HG02938 (cell line): ENCODE results near the gene KCNJ14.
A peak's percentile ranks its signal among the peaks of the same experiment; 100 is the strongest.

Experiments
- ATAC-seq: cut with Tn5 transposase; IDR thresholded peaks from one replicate; pipeline ENCODE4 v1.9.1; 2021; ENCODE audit warnings: mild to moderate bottlenecking, moderate library complexity; ENCODE audit not compliant: unreplicated experiment

Gene KCNJ14

DNA sequence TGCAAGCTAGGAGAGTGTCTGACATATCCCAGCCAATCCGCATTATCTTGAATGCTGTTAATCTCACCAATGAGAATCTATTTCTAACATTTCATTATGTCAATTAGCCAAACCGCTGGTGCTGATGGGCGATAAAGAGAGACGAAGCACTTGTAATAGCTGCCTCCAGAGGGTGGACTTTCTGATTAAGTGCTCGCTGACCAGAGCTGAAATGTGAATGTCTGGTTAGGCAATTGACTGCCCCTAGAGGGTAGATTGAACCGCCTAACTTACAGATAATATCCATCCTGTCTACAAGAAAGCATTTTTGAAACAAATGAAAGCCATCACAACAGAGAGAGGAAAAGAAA lies 10.1 kb upstream of the KCNJ14 start:
- peak; percentile 21 for ATAC-seq

DNA sequence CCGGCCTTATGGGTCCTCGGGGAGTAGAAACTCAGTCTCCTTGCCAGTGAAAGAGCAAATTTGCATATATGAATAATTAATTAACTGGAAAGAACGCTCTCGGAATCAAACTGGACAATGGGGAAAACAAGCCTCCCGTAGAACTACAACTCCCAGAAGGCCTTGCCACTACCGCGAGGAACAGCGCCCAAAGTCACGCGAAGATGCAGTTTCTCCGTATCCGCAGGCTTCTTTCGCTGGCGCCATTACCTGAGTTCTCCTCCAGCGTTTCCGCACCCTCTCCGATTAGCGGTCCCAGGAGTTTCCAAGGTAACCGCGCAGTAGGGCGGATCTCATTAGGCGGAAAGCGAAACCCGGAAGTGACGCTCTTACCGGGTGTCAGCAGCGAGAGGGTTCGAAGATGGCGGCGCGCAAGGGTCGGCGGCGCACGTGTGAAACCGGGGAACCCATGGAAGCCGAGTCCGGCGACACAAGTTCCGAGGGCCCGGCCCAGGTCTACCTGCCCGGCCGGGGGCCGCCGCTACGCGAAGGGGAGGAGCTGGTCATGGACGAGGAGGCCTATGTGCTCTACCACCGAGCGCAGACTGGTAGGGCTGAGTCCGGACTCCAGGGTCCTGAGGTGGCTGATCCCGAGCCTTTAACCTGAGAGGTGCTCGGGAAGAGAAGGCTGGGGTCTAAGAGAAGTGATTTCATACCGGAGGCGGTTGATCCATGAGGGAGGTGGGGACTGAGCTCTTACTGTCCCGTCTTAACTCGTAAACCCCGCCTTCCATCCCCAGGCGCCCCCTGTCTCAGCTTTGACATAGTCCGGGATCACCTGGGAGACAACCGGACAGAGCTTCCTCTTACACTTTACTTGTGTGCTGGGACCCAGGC lies 9.5 kb upstream of the KCNJ14 start, which contains the start of gene GRWD1:
Gene GRWD1 (plus strand): TSS at position 378 of the 876 bp plus-strand sequence. CDS start 23 bp downstream, at position 401.
- ATAC-seq: peak; percentile 85

DNA sequence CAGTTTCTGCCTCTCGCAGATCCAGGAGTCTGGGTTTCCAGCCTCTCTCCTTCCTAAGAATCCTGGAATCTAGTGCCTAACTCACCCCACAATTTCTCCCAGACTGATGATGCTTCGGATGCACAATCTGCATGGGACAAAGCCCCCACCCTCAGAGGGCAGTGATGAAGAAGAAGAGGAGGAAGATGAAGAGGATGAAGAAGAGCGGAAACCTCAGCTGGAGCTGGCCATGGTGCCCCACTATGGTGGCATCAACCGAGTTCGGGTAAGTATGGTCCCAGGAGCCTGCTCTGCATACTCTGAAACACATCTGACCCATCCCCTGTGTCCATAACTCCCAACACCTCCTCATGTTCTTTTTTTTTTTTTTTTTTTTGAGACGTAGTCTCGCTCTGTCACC lies 8.8 kb upstream of the KCNJ14 start:
- no peak for ATAC-seq

DNA sequence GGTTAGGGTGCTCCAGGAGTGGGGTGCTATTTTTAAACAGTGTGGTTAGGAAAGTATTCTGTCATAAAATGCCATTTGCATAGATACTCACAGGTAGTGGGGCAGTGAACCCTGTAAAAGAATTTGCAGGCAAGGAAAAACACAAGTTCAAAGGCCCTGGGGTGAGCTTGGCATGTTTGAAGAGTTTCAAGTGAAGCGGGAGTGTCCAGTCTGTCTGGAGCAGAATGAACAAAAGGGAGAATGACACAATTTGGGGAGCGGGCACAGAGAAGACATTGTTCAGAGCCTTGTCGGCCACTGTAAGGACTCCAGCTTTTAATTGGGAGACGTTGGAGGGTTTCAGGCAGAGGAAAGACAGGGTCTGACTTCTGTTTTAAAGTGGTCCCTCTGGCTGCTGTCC lies 6.8 kb upstream of the KCNJ14 start:
- no peak for ATAC-seq

DNA sequence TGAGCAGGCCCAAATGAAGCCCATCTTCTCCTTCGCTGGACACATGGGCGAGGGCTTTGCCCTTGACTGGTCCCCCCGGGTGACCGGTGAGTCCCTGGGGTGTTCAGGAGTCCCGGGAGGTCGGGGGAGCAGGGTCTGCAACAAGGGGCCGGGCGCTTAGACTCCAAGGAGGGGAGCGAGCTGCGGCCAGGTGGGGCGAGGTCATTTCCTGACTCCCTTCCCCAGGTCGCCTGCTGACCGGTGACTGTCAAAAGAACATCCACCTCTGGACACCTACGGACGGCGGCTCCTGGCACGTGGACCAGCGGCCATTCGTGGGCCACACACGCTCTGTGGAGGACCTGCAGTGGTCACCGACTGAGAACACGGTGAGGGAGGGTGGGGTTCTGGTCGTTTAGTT lies 4.9 kb upstream of the KCNJ14 start:
- no peak for ATAC-seq

DNA sequence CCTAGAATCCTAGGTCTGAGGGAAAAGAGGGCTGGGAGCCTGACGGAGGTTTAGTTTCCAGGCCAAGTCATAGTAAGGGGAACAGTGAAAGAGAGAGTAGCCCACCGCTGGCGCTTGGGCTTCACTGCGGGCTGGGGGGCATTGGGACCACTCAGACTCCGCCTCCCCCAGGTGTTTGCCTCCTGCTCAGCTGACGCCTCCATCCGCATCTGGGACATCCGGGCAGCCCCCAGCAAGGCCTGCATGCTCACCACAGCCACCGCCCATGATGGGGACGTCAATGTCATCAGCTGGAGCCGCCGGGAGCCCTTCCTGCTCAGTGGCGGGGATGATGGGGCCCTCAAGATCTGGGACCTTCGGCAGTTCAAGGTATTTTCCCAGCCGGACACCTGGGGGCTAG lies 4.5 kb upstream of the KCNJ14 start:
- no peak for ATAC-seq

DNA sequence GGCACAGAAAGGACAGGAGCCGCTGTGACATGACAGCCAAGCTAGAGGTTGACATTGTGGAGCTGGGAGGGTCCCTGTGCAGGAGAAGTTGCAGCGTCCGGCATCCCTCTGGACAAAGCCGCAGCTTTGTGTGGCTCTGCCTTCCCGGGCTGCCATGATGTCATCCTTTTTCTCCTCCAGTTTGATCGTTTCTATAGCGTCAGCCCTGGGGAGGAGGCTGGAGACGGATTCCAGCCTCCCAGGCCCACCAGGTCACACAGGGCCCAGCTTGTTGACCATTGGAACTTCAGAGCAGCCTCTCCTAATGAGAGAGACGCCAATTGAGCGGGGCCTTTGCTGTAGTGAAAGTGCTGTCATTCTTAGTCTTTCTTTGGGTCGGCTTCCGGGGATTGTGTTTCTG lies 3.8 kb upstream of the KCNJ14 start:
- no peak for ATAC-seq

DNA sequence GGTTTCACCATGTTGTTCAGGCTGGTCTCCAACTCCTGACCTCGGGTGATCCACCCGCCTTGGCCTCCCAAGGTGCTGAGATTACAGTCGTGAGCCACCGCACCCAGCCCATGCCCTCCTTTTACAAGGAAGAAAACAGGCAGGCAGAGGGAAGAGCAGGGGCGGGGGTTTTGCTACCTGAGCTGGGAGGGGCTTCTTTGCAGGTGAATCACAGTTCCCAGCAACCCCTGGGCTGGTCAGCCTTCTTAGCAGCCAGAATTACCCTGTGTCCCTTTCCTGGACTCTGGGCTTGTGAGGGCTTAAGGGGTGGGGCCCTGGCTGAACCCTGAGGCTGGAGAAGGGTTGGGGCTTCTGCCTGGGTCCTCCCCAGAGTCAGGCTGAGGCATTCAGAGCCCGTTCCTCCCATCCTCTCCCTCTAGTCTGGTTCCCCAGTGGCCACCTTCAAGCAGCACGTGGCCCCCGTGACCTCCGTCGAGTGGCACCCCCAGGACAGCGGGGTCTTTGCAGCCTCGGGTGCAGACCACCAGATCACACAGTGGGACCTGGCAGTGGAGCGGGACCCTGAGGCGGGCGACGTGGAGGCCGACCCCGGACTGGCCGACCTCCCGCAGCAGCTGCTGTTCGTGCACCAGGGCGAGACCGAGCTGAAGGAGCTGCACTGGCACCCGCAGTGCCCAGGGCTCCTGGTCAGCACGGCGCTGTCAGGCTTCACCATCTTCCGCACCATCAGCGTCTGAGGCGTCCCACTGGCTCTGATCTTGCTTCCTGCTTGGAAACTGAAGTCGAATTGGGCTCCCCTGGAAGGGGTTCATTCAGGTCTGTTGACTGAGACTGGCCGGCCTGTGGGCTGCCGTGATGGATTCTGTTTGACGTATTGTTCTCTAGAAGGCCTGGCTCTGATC lies 2.8 kb upstream of the KCNJ14 start:
- no peak for ATAC-seq

DNA sequence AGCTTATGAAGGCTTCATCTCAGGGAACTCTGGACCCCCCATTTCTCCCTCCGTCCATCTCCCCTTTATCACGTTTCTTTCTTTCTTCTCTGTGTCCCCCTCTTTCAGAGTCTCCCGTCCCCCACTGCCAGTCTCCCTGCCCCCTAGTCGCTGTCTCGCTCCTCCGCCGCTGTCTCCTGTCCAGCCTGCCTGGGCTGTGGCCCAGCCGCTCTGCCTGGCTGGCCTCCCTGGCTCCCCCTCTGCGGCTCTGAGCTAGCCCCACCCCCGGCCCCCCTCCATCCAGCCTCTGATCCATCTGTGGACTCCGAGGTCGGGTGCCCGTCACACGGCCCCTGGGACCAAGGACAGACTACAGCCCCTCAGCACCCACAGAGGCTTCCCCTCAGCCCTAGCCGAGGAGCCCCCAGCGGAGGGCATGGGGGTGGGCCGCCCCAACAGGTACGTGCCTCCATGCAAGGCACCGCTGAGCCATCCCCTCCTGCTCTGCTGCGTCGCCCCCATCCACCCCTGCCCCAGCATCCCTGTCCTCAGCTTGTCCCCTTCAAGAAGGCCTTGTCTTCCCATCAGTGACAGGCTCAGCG lies 1.1 kb upstream of the KCNJ14 start:
- no peak for ATAC-seq

DNA sequence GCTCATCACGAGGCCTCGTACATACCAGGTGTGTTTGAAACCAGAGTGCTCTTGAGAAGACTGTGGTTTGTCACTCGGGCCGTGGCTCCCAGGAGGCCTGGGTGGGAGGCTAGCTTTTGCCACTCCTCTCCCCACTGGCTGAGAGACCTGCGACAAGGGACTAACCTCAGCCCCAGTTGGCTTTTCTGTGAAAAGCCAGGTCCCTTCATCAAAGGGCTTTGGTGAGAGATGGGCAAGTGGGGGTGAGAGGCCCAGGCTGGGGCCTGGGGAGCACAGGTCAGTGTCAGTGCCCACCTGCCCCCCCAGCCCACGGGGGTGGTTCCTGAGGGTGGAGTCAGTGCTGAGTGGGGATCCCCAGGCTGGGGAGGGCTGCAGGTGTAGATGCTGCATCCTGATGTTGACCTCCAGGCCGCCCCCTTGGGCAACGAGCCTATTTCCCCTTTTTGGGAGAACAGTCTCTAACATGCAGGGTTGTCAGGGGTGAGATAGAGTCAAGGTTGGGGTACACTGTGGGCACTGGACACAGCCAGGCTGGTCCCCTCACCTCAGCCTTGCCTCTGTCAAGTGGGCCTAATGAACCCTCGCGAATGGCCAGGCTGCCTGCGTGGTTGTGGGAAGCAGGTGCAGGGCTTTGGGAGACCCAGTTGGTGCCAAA lies 661 bp downstream of the KCNJ14 start:
- ATAC-seq: no peak

DNA sequence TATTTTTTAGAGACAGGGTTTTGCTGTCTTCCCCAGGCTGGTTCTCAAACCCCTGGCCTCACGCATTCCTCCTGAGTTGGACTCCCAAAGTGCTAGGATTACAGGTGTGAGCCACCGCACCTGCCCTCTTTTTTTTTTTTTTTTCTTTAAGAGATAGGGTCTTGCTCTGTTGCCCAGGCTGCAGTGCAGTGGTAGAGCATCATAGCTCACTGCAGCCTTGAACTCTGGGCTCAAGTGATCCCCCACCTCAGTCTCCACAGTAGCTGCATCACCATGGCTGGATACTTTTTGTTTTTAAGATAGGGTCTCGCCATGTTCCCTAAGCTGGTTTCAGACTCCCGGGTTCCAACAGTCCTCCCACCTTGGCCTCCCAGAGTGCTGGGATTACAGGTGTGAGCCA lies 1.5 kb downstream of the KCNJ14 start:
- ATAC-seq: no peak

DNA sequence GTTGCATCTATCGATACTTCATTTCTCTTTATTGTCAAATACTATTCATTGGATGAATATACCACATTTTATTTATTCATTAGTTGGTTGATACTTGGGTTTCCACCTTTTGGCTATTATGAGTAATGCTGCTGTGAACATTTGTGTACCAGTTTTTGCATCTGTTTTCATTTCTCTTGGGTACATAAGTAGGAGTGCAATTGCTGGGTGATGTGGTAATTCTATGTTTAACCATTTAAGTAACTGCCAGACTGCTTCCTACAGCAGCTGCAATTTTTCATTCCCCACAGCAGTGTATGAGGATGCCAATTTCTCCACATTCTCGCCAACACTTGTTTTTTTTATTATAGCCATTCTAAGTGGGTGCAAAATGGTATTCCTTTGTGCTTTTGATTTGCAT lies 2.6 kb downstream of the KCNJ14 start:
- no peak for ATAC-seq

DNA sequence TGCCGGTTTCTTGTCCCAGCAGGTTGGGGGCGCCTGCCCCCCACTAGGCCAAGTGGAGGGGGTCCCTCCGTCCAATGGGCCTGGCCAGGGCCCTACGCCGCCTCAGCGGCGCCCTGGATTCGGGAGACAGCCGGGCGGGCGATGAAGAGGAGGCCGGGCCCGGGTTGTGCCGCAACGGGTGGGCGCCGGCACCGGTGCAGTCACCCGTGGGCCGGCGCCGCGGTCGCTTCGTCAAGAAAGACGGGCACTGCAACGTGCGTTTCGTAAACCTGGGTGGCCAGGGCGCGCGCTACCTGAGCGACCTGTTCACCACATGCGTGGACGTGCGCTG lies 6.2 kb downstream of the KCNJ14 start:
- ATAC-seq: no peak

DNA sequence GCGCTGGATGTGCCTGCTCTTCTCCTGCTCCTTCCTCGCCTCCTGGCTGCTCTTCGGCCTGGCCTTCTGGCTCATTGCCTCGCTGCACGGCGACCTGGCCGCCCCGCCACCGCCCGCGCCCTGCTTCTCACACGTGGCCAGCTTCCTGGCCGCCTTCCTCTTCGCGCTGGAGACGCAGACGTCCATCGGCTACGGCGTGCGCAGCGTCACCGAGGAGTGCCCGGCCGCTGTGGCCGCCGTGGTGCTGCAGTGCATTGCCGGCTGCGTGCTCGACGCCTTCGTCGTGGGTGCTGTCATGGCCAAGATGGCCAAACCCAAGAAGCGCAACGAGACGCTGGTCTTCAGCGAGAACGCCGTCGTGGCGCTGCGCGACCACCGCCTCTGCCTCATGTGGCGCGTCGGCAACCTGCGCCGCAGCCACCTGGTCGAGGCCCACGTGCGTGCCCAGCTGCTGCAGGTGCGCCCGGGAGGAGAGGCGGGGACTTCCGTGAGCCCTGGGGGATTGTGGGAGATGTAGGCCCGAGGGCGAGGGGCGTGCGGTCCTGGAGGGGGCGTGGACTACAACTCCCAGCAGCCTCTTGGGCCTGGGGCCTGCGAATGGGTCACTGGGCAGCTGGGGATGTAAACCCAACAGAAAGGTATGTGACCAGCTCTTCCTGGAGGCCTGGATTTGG lies 6.7 kb downstream of the KCNJ14 start:
- no peak for ATAC-seq

DNA sequence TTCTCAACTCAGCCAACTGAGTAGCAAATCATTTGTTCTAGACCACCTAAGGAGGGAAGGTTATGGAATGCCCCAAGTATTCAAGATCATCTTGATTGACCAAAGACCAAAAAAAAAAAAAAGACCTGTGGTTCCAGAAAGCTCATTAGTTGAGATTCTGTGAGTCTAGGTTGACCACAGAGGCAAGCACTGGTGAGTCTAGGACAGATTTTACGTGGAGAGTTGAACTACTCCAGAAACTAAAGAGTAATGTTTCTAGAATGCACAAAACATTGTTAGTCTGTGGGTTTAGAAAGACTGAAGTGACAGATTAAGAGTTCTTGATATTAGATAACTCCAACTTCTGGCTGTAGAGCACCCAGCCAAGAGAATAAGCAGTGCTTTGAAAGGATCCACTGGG lies 9.8 kb downstream of the KCNJ14 start:
- ATAC-seq: no peak

DNA sequence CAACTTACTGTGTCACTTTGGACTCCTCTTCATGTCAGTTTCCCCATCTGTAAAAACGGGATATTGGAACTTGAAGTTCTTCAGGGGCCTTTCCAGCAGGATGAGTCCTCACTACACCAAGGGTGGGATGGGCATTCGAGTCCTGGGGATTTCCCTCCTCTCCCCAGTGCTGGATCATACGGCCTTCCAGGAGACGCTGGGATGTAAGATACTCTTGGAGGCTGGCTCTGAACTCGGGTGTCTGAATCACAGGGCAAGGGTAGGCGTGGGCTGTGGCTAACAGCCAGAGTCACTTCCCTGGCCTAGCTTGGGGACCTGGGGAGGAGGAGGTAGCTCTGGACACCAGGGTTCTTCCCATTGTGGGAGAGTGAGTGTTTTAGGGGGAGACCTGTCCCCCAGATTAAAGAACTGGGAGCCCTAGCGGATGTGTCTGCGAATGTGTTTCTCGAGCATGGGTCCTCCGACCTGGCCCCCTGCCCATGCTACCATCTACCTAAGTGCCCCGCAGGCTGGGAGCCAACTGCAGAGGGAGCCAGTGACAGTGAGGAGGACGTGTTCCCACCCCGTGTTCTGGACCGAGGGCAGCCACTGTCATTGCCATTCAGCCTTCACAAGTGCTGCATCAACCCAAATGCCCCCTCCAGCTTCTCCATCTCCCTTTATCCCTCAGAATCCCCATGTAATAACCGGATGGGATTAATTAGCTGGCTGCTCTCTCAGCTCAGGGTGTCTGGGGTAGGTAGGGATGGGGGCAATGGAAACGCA lies 11.4 kb downstream of the KCNJ14 start:
- ATAC-seq: no peak

DNA sequence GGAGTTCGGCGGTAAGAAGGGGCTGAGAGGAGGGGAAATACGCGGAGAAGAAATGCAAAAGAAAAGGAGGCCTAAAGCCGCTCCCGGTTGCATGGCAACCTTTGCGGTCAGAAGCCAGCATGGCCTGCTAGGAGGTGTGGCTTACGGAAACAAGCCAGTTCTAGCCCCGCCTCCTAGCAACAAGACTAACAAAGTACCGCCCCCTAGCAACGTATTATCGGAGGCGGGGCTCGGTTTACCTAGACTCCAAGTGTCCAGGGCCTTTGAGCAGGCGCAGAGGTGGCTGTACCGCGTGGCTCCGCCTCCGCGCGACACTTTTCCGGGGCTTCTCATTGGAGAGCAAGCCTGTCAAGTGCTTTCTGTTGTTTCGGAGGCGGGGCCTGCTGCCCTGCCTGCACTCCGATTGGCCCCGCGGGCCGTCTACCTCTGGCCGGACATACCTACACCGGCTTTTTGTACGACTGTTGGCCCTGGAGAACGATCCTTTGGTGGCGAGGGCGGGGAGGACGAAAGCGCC lies 13.5 kb downstream of the KCNJ14 start:
- ATAC-seq: peak; percentile 90

DNA sequence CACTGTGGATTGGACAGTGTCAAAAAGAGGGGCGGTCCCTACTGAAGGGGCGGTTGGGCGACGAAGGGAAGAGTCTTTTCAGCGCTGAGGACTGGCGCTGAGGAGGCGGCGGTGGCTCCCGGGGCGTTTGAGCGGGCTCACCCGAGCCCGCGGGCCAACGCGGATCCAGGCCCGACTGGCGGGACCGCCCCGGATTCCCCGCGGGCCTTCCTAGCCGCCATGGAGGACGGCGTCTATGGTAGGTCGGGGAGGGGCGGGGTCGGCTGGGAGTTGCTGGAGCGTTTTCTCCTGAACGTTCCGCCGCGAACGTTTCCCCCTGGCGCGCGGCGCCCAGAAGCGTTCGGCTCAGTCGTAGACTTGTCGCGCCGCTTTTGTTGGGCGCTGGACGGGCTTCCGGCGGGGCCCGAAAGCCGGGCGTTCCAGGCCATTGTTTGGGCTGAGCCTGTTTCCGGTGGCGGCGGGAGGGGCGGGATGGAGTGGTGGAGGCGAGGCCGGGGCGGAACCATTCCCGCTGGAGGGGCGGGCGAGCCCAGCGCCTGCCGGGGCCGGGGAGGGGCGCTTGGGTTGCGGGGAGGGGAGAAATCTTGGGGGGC lies 14.0 kb downstream of the KCNJ14 start, which contains the start of gene CYTH2:
Gene CYTH2 (plus strand): TSS at position 81 of the 593 bp plus-strand sequence. CDS start 139 bp downstream, at position 220.
- peak; percentile 21 for ATAC-seq
